Left colon (tissue), 2 donors: Measurements from ENCODE around the gene SPATA3. TPM values are rescaled to one million over a fixed set of nuclear protein-coding genes. Genes with fewer than 3 reads are reported as not detected.

ENCODE experiments used
- ATAC-seq: fragments of 200-7000 bp; cut with Tn5 transposase; one replicate; pipeline ENCODE4 v1.9.1; 2020; ENCODE audit warnings: mild to moderate bottlenecking, moderate library complexity
- DNase-seq, 2 donors: peaks; one replicate each; pipeline ENCODE4 v3.0.0-alpha.2; 2020
- intact Hi-C, 2 donors: fragments of 100-400 bp; cut with DNase I in 1 of 2; cut with micrococcal nuclease in 1 of 2; formaldehyde crosslinking; loops; one replicate each; pipeline versions ENCODE4 v1.11.2 to v1.14.0; 2022; cut with DNase I, micrococcal nuclease
- total RNA-seq, 2 donors: library from RNA; stranded (reverse); fragmentation: NEBNext Ultra II Directional; extraction: Animal tissue kit (Norgen Biotek cat#: 25700); gene quantifications; one replicate each; pipeline ENCODE4 v1.2.1, GENCODE V29; 2021
- donor health status: DM: no; HTN: no; CAD: no.
- donor health status: DM: yes; HTN: yes; CAD: no.

Gene SPATA3
- total RNA-seq, 2 donors from 2014 or later = not detected

DNA sequence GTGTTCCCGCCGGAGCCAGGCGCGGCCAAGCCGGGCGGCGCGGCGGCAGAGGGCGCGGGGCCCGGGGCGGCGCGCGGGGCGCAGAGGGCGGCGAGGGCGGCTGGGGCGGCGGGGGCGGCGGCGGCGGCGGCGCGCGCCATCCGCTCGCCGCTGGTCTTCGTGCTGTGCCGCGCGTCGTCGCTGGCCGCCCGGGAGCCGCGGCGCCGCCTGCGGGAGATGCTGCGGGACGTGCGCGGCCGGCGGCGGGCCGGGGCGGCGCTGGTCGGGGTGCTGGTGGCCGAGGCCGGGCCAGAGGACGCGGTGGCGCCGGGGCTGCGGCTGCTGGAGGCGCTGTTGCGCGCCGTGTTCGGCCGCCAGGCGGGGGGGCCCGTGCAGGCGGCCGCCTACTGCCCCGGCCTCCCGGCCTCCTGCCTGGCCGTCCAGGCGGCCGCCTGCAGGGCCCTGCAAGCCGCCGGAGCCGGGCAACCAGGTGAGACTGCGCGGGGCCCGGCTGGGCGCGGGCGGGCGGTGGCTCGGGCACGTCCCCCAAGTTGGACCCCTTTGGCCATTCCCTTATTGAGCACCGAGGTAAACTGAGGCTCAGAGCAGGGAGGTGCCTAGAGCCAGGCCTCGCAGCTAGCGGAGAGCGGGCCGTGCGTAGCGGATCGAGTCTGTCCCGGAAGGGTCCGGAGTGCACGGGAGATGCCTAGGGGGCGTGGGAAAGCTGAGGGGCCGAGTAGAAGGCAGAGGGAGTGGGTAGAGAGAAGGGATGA lies 42.0 kb downstream of the SPATA3 start:
- ATAC-seq = peak; percentile 52
- DNase-seq = peak in 1 of 2 donors; percentile 54
- intact Hi-C loops = no loop called here

GRCh38 chr2:231038483-231039293 lies 42.8 kb downstream of the SPATA3 start:
- intact Hi-C loops = no loop called here
- DNase-seq = no peak
- no peak for ATAC-seq

- intact Hi-C loops = no loop called here
- no peak for DNase-seq
- ATAC-seq = no peak
Measured at GRCh38 chr2:231039294-231039664, 43.4 kb downstream of the SPATA3 start.

DNA sequence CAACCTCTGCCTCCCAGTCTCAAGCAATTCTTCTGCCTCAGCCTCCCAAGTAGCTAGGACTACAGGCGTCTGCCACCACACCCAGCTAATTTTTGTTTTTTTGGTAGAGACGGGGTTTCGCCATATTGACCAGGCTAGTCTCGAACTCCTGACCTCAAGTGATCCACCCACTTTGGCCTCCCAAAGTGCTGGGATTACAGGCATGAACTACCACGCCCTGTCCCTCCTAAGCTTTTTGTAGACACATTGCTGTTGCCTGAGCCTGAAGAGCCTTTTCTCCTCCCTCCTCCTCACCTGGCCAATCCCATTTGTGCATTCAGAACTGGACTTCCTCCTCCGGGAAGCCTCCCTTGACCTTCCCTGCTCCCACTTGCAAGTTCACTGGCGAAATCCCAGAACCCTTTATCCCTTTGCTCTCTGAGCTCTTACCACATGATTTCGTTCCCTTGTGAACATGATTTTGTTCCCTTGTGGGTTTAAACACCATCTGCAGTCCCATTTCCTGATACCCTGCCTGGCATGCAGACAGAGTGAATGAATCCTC lies 44.0 kb downstream of the SPATA3 start:
- intact Hi-C loops = no loop called here
- ATAC-seq = peak; percentile 52
- DNase-seq = peak in 1 of 2 donors; percentile 48

GRCh38 chr2:231041061-231041689 lies 45.3 kb downstream of the SPATA3 start:
- no peak for DNase-seq
- intact Hi-C loops = no loop called here
- ATAC-seq = no peak

GRCh38 chr2:231043796-231044195 lies 47.9 kb downstream of the SPATA3 start:
- no peak for DNase-seq
- intact Hi-C loops = no loop called here
- ATAC-seq = no peak

- ATAC-seq = no peak
- intact Hi-C loops = no loop called here
- no peak for DNase-seq
Measured at GRCh38 chr2:231046916-231047273, 51.0 kb downstream of the SPATA3 start.

- intact Hi-C loops = no loop called here
- DNase-seq (no peak), ATAC-seq (no peak)
Measured at GRCh38 chr2:231047274-231047922, 51.5 kb downstream of the SPATA3 start.

GRCh38 chr2:231047923-231048915 lies 52.3 kb downstream of the SPATA3 start:
- ATAC-seq = no peak
- DNase-seq = no peak
- intact Hi-C loops = no loop called here

DNA sequence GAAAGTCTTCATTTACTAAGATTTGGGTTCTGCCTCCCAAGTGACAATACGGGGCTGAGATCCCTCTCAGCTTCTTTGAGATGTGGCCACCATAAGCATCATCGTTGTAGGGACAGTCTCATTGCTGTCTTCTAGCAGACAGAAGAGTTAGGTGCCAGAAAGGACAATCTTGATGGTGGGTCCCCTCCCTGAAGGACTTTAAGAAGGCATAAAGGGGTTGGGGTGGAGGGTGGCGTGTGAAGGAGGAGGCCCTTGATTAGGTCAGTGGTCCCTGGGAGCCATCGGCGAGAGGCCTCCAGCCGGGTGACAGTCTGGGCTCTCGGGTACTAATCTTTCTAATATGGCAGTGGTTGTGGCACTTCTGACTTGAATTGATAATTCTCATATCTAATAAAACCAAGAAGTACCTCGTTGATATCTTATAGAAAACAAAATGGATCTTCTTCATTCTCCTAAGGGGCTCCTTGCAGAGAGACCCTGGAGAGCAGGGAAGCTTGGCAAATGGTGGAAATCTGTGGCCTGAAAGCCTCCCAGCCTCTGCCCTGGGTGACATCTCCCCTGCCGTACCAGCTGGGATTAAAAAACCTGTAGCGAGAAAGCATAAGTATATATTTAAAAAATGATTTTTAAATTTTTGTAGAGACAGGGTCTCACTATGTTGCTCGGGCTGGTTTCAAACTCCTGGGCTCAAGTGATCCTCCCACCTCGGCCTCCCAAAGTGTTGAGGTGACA lies 53.5 kb downstream of the SPATA3 start:
- no peak for ATAC-seq
- no peak for DNase-seq
- intact Hi-C loops = no loop called here

- peak; percentile 81 to 88 for DNase-seq
- peak; percentile 83 for ATAC-seq
Measured at GRCh38 chr2:231050018-231050901, 54.3 kb downstream of the SPATA3 start.

DNA sequence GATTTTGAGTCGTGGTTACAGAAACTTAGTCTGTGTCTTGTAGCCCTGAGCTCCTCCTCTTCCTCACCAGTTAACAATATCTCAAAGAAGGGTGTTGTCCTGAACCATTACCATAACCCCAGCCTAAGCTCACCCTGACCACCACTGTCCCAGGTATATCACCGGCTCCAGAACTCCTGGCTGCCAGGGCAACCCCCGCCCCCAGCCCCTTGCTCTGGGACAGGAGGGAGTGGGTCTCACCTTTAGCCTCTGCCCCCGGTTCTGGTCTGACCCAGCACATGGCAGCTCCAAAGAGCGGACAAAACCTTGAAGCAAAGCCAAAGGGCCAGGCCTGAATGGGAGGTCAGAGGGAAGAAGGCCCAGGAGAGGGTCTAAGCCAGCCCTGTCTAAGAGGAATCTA lies 55.2 kb downstream of the SPATA3 start:
- ATAC-seq = peak; percentile 1

More at GRCh38 chr2:231050018-231050901, 54.3 kb downstream of the SPATA3 start:
- intact Hi-C loops = no loop called here

GRCh38 chr2:231052494-231053451 lies 56.9 kb downstream of the SPATA3 start:
- DNase-seq (peak; percentile 79 to 90), ATAC-seq (peak; percentile 61)
- intact Hi-C loops = no loop called here

More for the DNA sequence above, 55.2 kb downstream of the SPATA3 start:
- intact Hi-C loops = no loop called here
- DNase-seq = no peak

DNA sequence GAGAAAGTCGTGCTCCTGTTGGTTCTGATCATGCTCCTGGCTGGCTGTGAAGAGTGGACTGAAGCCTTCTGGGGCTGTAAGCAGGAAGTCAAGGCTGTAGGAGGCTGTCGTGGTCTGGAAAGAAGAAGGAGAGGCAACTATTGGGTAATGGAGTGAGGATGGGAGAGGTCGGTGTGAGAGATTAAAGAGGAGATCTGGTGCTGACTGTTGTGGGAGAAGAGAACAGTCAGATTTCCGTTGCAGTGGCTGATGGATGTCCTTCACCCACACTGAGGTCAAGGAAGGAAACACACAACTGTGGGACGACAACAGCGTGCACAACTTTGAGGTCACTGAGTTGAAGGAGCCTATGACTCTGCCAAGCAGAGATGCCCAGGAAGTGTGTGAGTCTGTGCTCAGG lies 57.9 kb downstream of the SPATA3 start:
- DNase-seq (no peak), ATAC-seq (no peak)
- intact Hi-C loops = no loop called here
